ENCODE measurements around the gene BAHCC1.

BAHCC1 gene

DNA sequence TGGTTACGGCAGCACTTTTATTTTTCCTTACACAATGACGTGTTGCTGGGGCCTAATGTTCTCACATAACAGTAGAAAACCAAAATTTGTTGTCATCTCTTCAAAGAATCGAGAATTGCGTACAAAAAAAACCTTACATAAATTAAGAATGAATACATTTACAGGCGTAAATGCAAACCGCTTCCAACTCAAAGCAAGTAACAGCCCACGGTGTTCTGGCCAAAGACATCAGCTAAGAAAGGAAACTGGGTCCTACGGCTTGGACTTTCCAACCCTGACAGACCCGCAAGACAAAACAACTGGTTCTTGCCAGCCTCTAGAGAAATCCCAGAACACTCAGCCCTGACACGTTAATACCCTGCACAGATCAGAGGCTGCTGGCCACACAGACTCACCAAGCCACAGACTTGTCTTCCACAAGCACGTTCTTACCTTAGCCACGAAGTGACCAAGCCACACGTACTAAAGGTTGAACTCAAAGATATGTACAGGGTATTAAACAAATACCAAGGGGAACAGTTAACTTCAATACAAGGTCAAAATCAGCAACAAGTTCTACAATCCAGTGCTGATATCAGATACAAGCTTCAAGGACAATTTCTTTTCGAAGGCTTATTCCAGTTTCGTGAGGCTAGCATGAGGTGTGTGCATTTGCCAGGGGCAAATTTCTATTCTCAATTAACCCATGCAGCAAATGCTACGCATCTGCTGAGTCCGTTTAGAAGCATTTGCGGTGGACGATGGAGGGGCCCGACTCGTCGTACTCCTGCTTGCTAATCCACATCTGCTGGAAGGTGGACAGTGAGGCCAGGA, 114.9 kb downstream of the BAHCC1 start:
- TF ChIP-seq, protein P1, sequence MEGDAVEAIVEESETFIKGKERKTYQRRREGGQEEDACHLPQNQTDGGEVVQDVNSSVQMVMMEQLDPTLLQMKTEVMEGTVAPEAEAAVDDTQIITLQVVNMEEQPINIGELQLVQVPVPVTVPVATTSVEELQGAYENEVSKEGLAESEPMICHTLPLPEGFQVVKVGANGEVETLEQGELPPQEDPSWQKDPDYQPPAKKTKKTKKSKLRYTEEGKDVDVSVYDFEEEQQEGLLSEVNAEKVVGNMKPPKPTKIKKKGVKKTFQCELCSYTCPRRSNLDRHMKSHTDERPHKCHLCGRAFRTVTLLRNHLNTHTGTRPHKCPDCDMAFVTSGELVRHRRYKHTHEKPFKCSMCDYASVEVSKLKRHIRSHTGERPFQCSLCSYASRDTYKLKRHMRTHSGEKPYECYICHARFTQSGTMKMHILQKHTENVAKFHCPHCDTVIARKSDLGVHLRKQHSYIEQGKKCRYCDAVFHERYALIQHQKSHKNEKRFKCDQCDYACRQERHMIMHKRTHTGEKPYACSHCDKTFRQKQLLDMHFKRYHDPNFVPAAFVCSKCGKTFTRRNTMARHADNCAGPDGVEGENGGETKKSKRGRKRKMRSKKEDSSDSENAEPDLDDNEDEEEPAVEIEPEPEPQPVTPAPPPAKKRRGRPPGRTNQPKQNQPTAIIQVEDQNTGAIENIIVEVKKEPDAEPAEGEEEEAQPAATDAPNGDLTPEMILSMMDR (IDR thresholded peaks at IDR 0.05; ENCODE audit: borderline replicate concordance, control extremely low read depth, extremely low read depth, insufficient read depth, missing control alignments): no peak
- in situ Hi-C loops (cut with MboI; ENCODE audit: low sequenced_read_pairs, unreplicated experiment): no loop called here
- DNase-seq (ENCODE audit: low spot score): no peak

GRCh38 chr17:81510785-81511553, 115.7 kb downstream of the BAHCC1 start:
- TF ChIP-seq, protein P1 (IDR thresholded peaks at IDR 0.05; ENCODE audit: borderline replicate concordance, control extremely low read depth, extremely low read depth, insufficient read depth, missing control alignments): no peak
- no peak for DNase-seq (ENCODE audit: low spot score)
- in situ Hi-C loops (cut with MboI; ENCODE audit: low sequenced_read_pairs, unreplicated experiment): no loop called here

DNA sequence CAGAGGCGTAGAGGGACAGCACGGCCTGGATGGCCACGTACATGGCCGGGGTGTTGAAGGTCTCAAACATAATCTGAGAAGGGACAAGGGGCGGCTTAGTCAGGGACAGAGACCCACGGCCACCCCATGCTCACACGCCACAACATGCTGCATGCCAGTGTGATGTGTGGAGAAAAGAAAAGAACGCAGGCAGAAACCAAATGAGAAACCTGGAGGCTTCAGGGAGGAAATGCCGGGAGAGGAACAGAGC, 116.2 kb downstream of the BAHCC1 start:
- TF ChIP-seq, protein P1 (IDR thresholded peaks at IDR 0.05; ENCODE audit: borderline replicate concordance, control extremely low read depth, extremely low read depth, insufficient read depth, missing control alignments): no peak
- no peak for DNase-seq (ENCODE audit: low spot score)
- in situ Hi-C loops (cut with MboI; ENCODE audit: low sequenced_read_pairs, unreplicated experiment): no loop called here

DNA sequence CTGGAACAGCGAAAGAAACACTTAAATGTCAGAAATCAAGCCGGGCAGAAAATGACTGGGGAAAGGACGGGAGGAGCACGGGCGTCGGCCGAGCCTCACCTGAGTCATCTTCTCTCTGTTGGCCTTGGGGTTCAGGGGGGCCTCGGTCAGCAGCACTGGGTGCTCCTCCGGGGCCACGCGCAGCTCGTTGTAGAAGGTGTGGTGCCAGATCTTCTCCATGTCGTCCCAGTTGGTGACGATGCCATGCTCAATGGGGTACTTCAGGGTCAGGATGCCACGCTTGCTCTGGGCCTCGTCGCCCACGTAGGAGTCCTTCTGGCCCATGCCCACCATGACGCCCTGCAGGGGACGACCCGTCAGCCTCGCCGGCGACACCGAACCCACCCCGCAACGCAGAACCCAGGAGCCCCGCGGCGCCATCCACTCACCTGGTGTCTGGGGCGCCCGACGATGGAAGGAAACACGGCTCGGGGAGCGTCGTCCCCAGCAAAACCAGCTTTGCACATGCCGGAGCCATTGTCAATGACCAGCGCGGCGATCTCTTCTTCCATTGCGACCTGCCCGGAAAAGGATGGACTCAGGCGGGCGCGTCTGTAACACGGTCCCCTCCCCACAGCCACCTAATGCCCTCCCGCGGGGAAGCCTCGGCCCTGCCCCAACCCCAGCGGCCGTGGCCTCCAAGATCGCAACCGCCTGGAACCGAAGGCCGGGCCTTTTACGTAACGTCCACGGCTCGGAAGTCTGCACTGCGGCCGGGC, 116.7 kb downstream of the BAHCC1 start:
- TF ChIP-seq, protein P1 (IDR thresholded peaks at IDR 0.05; ENCODE audit: borderline replicate concordance, control extremely low read depth, extremely low read depth, insufficient read depth, missing control alignments): no peak
- in situ Hi-C loops (cut with MboI; ENCODE audit: low sequenced_read_pairs, unreplicated experiment): no loop called here
- DNase-seq (ENCODE audit: low spot score): no peak

DNA sequence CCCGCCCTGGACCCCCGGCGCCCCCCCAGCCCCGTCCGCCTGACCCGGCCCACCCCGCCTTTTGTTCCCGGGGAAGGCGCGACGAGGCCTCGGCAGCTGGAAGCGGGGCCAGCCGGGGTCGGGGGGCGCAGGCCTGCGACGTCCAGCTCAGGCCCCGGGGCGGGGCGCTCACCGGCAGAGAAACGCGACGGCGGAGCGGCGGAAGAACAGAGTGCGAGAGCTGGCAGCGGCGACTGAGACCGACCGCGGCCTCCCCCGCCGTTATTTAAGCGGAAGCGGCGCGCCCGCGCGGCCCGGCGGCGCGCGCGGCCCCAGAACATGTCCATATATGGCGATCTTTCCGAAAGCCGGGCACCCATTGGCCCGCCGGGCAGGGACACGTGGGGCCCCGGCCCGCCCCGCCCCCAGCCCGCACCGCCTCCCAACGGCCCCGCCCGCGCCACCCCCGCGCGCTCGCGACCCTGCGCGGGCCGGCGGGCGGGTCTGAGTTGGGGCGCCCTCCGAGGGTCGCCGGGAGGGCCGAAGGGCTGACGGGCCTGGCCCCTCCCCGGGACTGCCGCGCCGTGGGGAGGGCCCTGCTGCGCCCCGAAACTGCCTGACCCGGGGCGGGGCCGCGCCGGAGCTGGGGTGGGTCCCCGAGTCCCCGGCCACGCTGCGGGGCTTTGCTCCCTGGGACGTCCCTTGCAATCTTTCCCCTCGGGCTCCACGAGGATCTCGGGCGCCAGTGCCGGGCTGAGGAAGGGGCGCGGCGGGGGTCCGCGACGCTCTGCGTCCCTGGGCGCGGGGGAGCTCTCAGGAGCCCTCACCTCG, 117.5 kb downstream of the BAHCC1 start, which contains the start of gene ACTG1:
Gene ACTG1 (minus strand): TSS at position 238 of the 810 bp plus-strand sequence. CDS start 445 bp downstream, outside the sequence.
- DNase-seq (ENCODE audit: low spot score): peak; percentile 95
- in situ Hi-C loops (cut with MboI; ENCODE audit: low sequenced_read_pairs, unreplicated experiment): no loop called here
- TF ChIP-seq, protein P1 (IDR thresholded peaks at IDR 0.05; ENCODE audit: borderline replicate concordance, control extremely low read depth, extremely low read depth, insufficient read depth, missing control alignments): no peak

- TF ChIP-seq, protein P1 (IDR thresholded peaks at IDR 0.05; ENCODE audit: borderline replicate concordance, control extremely low read depth, extremely low read depth, insufficient read depth, missing control alignments): no peak
- in situ Hi-C loops (cut with MboI; ENCODE audit: low sequenced_read_pairs, unreplicated experiment): no loop called here
- peak; percentile 64 for DNase-seq (ENCODE audit: low spot score)
Measured at GRCh38 chr17:81513372-81513752, 118.1 kb downstream of the BAHCC1 start.

Data from GM13976 (cell line).